A673 (cell line): ENCODE measurements around the gene GPHA2. TPM values are rescaled to one million over a fixed set of nuclear protein-coding genes. Genes with fewer than 3 reads are reported as not detected.

ENCODE experiments used
- BruUV-seq: library from RNA; stranded (reverse); fragments of 400-500 nt; replicated peaks from 2 replicates; lab custom pipeline; 2021; lab: Mats Ljungman, UMichigan
- CTCF ChIA-PET: fragments of 300-600 bp; sonication (Branson Sonifier 250); formaldehyde crosslinking; loops from one replicate; lab custom pipeline; 2022; ENCODE audit warnings: antibody characterized with exemption; lab: Charles Lee
- POLR2A ChIA-PET: fragments of 300-600 bp; sonication (Branson Sonifier 250); formaldehyde crosslinking; loops from one replicate; lab custom pipeline; 2022; ENCODE audit warnings: antibody characterized with exemption; ENCODE audit not compliant: low non-redundant PET; lab: Charles Lee
- DNase-seq: peaks from one replicate; pipeline ENCODE4 v3.0.0-alpha.2; 2015; ENCODE audit warnings: low spot score
- H3K27ac ChIP-seq: fragments of 200-600 bp; sonication (generic); 2 replicates; pipeline ENCODE4 v1.5.1; 2016; ENCODE audit warnings: mixed run types, low read depth, mild to moderate bottlenecking, mixed read lengths, antibody characterized with exemption, low read length; ENCODE audit not compliant: poor library complexity, severe bottlenecking
- H3K27me3 ChIP-seq: fragments of 200-600 bp; sonication (generic); replicated peaks from 2 replicates; pipeline ENCODE4 v1.6.1; 2017; ENCODE audit warnings: mixed run types, low read depth, mild to moderate bottlenecking, mixed read lengths, antibody characterized with exemption, low read length; ENCODE audit not compliant: insufficient read depth, poor library complexity
- H3K36me3 ChIP-seq: fragments of 200-600 bp; sonication (generic); 2 replicates; pipeline ENCODE4 v1.6.1; 2016; ENCODE audit warnings: mixed run types, mild to moderate bottlenecking, mixed read lengths, antibody characterized with exemption, low read length; ENCODE audit not compliant: insufficient read depth, poor library complexity, severe bottlenecking
- H3K4me1 ChIP-seq: fragments of 200-600 bp; sonication (generic); 2 replicates; pipeline ENCODE4 v1.6.1; 2017; ENCODE audit warnings: mixed run types, mild to moderate bottlenecking, mixed read lengths, antibody characterized with exemption, low read length; ENCODE audit not compliant: insufficient read depth, poor library complexity, severe bottlenecking
- H3K4me3 ChIP-seq: fragments of 200-600 bp; sonication (generic); 2 replicates; pipeline ENCODE4 v1.5.1; 2016; ENCODE audit warnings: low read depth, mixed run types, mild to moderate bottlenecking, mixed read lengths, low read length; ENCODE audit not compliant: poor library complexity, severe bottlenecking
- H3K9me3 ChIP-seq: fragments of 200-600 bp; sonication (generic); 2 replicates; pipeline ENCODE4 v1.6.1; 2016; ENCODE audit warnings: mixed run types, low read depth, mild to moderate bottlenecking, mixed read lengths, antibody characterized with exemption, low read length; ENCODE audit not compliant: poor library complexity, severe bottlenecking
- CTCF ChIP-seq: fragments of 300-800, 200-600 bp; sonication (generic); conservative IDR thresholded peaks from 2 replicates; pipeline ENCODE4 v1.5.1; 2017; ENCODE audit warnings: low read depth, mild to moderate bottlenecking, antibody characterized with exemption, low read length, moderate library complexity, mixed read lengths
- EZH2 ChIP-seq: fragments of 200-600 bp; sonication (generic); IDR thresholded peaks from 2 replicates; pipeline ENCODE4 v1.6.1; 2017; ENCODE audit warnings: borderline replicate concordance, low read depth, mild to moderate bottlenecking, mixed read lengths, antibody characterized with exemption, low read length; ENCODE audit not compliant: poor library complexity, severe bottlenecking
- intact Hi-C: fragments of 100-400 bp; cut with micrococcal nuclease; formaldehyde crosslinking; loops from one replicate; pipeline ENCODE4 v1.10.0; 2022; ENCODE audit not compliant: unreplicated experiment
- total RNA-seq: library from RNA; stranded (reverse); gene quantifications from 2 replicates; pipeline ENCODE4 v1.2.3, GENCODE V29; 2021

GPHA2 gene
- total RNA-seq, 1 experiment from 2014 or later, result not detected

- ChIA-PET CTCF (no interaction called here), POLR2A (no interaction called here)
- no peaks in the 10 kb centered on the region for H3K36me3 ChIP-seq
- H3K4me3 ChIP-seq, result no peak overlapping the region
- DNase-seq, result no peak
- H3K27me3 ChIP-seq, result no peaks in the 10 kb centered on the region
- H3K27ac ChIP-seq, result no peak overlapping the region
- intact Hi-C loops, result no loop called here
- TF ChIP-seq CTCF (no peak), EZH2 (no peak)
- H3K4me1 ChIP-seq, result peaks cover 5% of the 10 kb centered on the region
- no peaks in the 10 kb centered on the region for H3K9me3 ChIP-seq
- no TSS peak for BruUV-seq
Measured at GRCh38 chr11:64929625-64930024, 6.1 kb downstream of the GPHA2 start.

- POLR2A ChIA-PET, result no interaction called here
- CTCF ChIA-PET, result no interaction called here
- TF ChIP-seq CTCF, result no peak
- no peak for TF ChIP-seq EZH2
- Histone ChIP-seq H3K27ac (no peak overlapping the region), H3K4me1 (peaks cover 5% of the 10 kb centered on the region), H3K9me3 (no peaks in the 10 kb centered on the region), H3K27me3 (no peaks in the 10 kb centered on the region), H3K4me3 (no peak overlapping the region), H3K36me3 (no peaks in the 10 kb centered on the region)
- no TSS peak for BruUV-seq
- no peak for DNase-seq
- intact Hi-C loops, result no loop called here
Measured at GRCh38 chr11:64928957-64929356, 6.7 kb downstream of the GPHA2 start.

GRCh38 chr11:64926689-64927088, 9.0 kb downstream of the GPHA2 start:
- Histone ChIP-seq H3K36me3 (no peaks in the 10 kb centered on the region), H3K4me1 (peaks cover 8% of the 10 kb centered on the region), H3K9me3 (no peaks in the 10 kb centered on the region), H3K4me3 (no peak overlapping the region), H3K27me3 (no peaks in the 10 kb centered on the region), H3K27ac (no peak overlapping the region)
- ChIA-PET CTCF (no interaction called here), POLR2A (no interaction called here)
- intact Hi-C loops, result no loop called here
- no peak for DNase-seq
- BruUV-seq, result no TSS peak
- TF ChIP-seq CTCF (no peak), EZH2 (no peak)
